ENCODE data around the gene KIF3A. TPM values are rescaled to one million over a fixed set of nuclear protein-coding genes. Genes with fewer than 3 reads are reported as not detected.
A peak's percentile ranks its signal among the peaks of the same experiment; 100 is the strongest.

Gene KIF3A
- total RNA-seq = 33.1 and 33.6 TPM in 2 replicates
- long read RNA-seq, full-length matches to known transcripts = 3 of 84 reads
- long read RNA-seq, partial matches to known transcripts = 73 of 84 reads
- long read RNA-seq, other reads (novel, unspliced or antisense) = 8 of 84 reads

GRCh38 chr5:132736853-132737833 lies at the start of gene KIF3A:
Gene KIF3A (minus strand): TSS chr5:132737546. CDS start chr5:132737419, 127 bp downstream.
- Mint-ChIP-seq H3K4me1 (ENCODE audit: low read depth) (peaks cover 29% of the 10 kb centered on the region), H3K9me3 (ENCODE audit: low read depth) (no peaks in the 10 kb centered on the region), H3K27me3 (peaks cover 18% of the 10 kb centered on the region), H3K36me3 (ENCODE audit: insufficient read depth) (peaks cover 1% of the 10 kb centered on the region), H3K27ac (peak within 1 kb of the TSS; percentile 94), H3K4me3 (ENCODE audit: low read depth) (peak within 1 kb of the TSS; percentile 88)
- TF ChIP-seq CTCF (IDR thresholded peaks at IDR 0.05; ENCODE audit: unreplicated experiment) = peak; percentile 18
- peak; percentile 91 for DNase-seq (ENCODE audit: low spot score, unreplicated experiment)

GRCh38 chr5:132787076-132787475 lies 49.7 kb upstream of the KIF3A start:
- TF ChIP-seq CTCF (IDR thresholded peaks at IDR 0.05; ENCODE audit: unreplicated experiment) = no peak
- Mint-ChIP-seq H3K27ac (no peak overlapping the region), H3K36me3 (ENCODE audit: insufficient read depth) (no peaks in the 10 kb centered on the region), H3K4me3 (ENCODE audit: low read depth) (no peak overlapping the region), H3K4me1 (ENCODE audit: low read depth) (peaks cover 19% of the 10 kb centered on the region), H3K9me3 (ENCODE audit: low read depth) (no peaks in the 10 kb centered on the region), H3K27me3 (peaks cover 20% of the 10 kb centered on the region)
- DNase-seq (ENCODE audit: low spot score, unreplicated experiment) = no peak

- H3K27me3 Mint-ChIP-seq = peaks cover 31% of the 10 kb centered on the region
- no peaks in the 10 kb centered on the region for H3K9me3 Mint-ChIP-seq (ENCODE audit: low read depth)
- TF ChIP-seq CTCF (IDR thresholded peaks at IDR 0.05; ENCODE audit: unreplicated experiment) = no peak
- no peak overlapping the region for H3K27ac Mint-ChIP-seq
- no peak overlapping the region for H3K4me3 Mint-ChIP-seq (ENCODE audit: low read depth)
- DNase-seq (ENCODE audit: low spot score, unreplicated experiment) = no peak
- no peaks in the 10 kb centered on the region for H3K36me3 Mint-ChIP-seq (ENCODE audit: insufficient read depth)
- H3K4me1 Mint-ChIP-seq (ENCODE audit: low read depth) = peaks cover 19% of the 10 kb centered on the region
Observed at GRCh38 chr5:132785864-132786263, 48.5 kb upstream of the KIF3A start.

GRCh38 chr5:132785365-132785764 lies 48.0 kb upstream of the KIF3A start:
- Mint-ChIP-seq H3K27me3 (peaks cover 33% of the 10 kb centered on the region), H3K9me3 (ENCODE audit: low read depth) (no peaks in the 10 kb centered on the region), H3K4me1 (ENCODE audit: low read depth) (peaks cover 19% of the 10 kb centered on the region), H3K27ac (no peak overlapping the region), H3K36me3 (ENCODE audit: insufficient read depth) (no peaks in the 10 kb centered on the region), H3K4me3 (ENCODE audit: low read depth) (no peak overlapping the region)
- TF ChIP-seq CTCF (IDR thresholded peaks at IDR 0.05; ENCODE audit: unreplicated experiment) = no peak
- DNase-seq (ENCODE audit: low spot score, unreplicated experiment) = no peak

GRCh38 chr5:132782101-132782500 lies 44.8 kb upstream of the KIF3A start:
- Mint-ChIP-seq H3K36me3 (ENCODE audit: insufficient read depth) (no peaks in the 10 kb centered on the region), H3K4me1 (ENCODE audit: low read depth) (peaks cover 5% of the 10 kb centered on the region), H3K27ac (no peak overlapping the region), H3K4me3 (ENCODE audit: low read depth) (no peak overlapping the region), H3K9me3 (ENCODE audit: low read depth) (no peaks in the 10 kb centered on the region), H3K27me3 (peaks cover 56% of the 10 kb centered on the region)
- no peak for DNase-seq (ENCODE audit: low spot score, unreplicated experiment)
- no peak for TF ChIP-seq CTCF (IDR thresholded peaks at IDR 0.05; ENCODE audit: unreplicated experiment)

All from progenitor cell of endocrine pancreas (in vitro differentiated cells).